IMR-90 (cell line): ENCODE results near the gene SGMS1. TPM values are rescaled to one million over a fixed set of nuclear protein-coding genes. Genes with fewer than 3 reads are reported as not detected.

Experiments used
- ATAC-seq: fragments of 200-7000 bp; cut with Tn5 transposase; 2 replicates; pipeline ENCODE4 v1.9.1; 2020; ENCODE audit warnings: low read depth, mild to moderate bottlenecking, moderate library complexity
- BruUV-seq: library from RNA; stranded (reverse); fragments of 400-500 nt; replicated peaks from 2 replicates; lab custom pipeline; 2021; lab: Mats Ljungman, UMichigan
- CTCF ChIA-PET: fragments of 300-600 bp; formaldehyde crosslinking; extraction: SDS; loops from one replicate; lab custom pipeline; 2021; ENCODE audit warnings: antibody characterized with exemption; lab: Yijun Ruan, JAX
- POLR2A ChIA-PET: fragments of 300-600 bp; sonication (Branson Sonifier 250); formaldehyde crosslinking; loops from one replicate; lab custom pipeline; 2022; ENCODE audit warnings: antibody characterized with exemption; ENCODE audit not compliant: unreplicated experiment; lab: Charles Lee
- DNase-seq: peaks from one replicate; pipeline ENCODE4 v3.0.0; 2013
- H2AFZ ChIP-seq: replicated peaks from 2 replicates; pipeline ENCODE3; 2013; ENCODE audit warnings: low read length, mild to moderate bottlenecking; ENCODE audit not compliant: poor library complexity
- H2AK5ac ChIP-seq: 2 replicates; pipeline ENCODE4 v1.6.1; 2013; ENCODE audit warnings: low read depth, low read length, inconsistent platforms
- H2AK9ac ChIP-seq: replicated peaks from 2 replicates; pipeline ENCODE3; 2013; ENCODE audit warnings: mild to moderate bottlenecking, low read depth, low read length, moderate library complexity; ENCODE audit not compliant: poor library complexity
- H2BK120ac ChIP-seq: 2 replicates; pipeline ENCODE4 v1.6.1; 2013; ENCODE audit warnings: low read depth, low read length, inconsistent platforms
- H2BK15ac ChIP-seq: 3 replicates; pipeline ENCODE4 v1.6.1; 2013; ENCODE audit warnings: low read depth, low read length, inconsistent platforms
- H2BK20ac ChIP-seq: 2 replicates; pipeline ENCODE4 v1.6.1; 2013; ENCODE audit warnings: low read depth, mild to moderate bottlenecking, inconsistent platforms, low read length, moderate library complexity
- H2BK5ac ChIP-seq: 2 replicates; pipeline ENCODE4 v1.6.1; 2013; ENCODE audit warnings: mild to moderate bottlenecking, low read depth, low read length, inconsistent platforms; ENCODE audit not compliant: poor library complexity, severe bottlenecking
- H3K14ac ChIP-seq: replicated peaks from 2 replicates; pipeline ENCODE4 v1.6.1; 2013; ENCODE audit warnings: low read depth, low read length, inconsistent platforms
- H3K18ac ChIP-seq: 2 replicates; pipeline ENCODE4 v1.6.1; 2013; ENCODE audit warnings: low read depth, low read length, control low read depth
- H3K23ac ChIP-seq: 2 replicates; pipeline ENCODE4 v1.6.1; 2013; ENCODE audit warnings: low read depth, low read length, inconsistent platforms
- H3K27ac ChIP-seq: 2 replicates; pipeline ENCODE4 v1.5.1; 2013; ENCODE audit warnings: mild to moderate bottlenecking, control low read depth, low read length; ENCODE audit not compliant: insufficient read depth
- H3K27me3 ChIP-seq: 2 replicates; pipeline ENCODE4 v1.6.1; 2013; ENCODE audit warnings: low read length; ENCODE audit not compliant: control insufficient read depth, insufficient read depth
- H3K36me3 ChIP-seq: 2 replicates; pipeline ENCODE4 v1.6.1; 2013; ENCODE audit warnings: low read length, mixed read lengths; ENCODE audit not compliant: control insufficient read depth, insufficient read depth
- H3K4ac ChIP-seq: 2 replicates; pipeline ENCODE4 v1.6.1; 2013; ENCODE audit warnings: low read depth, low read length, inconsistent platforms
- H3K4me1 ChIP-seq: 2 replicates; pipeline ENCODE4 v1.6.1; 2013; ENCODE audit warnings: low read length, mixed read lengths; ENCODE audit not compliant: control insufficient read depth, insufficient read depth
- H3K4me2 ChIP-seq: 2 replicates; pipeline ENCODE4 v1.6.1; 2013; ENCODE audit warnings: low read depth, mild to moderate bottlenecking, control low read depth, low read length, moderate library complexity
- H3K4me3 ChIP-seq: 2 replicates; pipeline ENCODE4 v1.5.1; 2013; ENCODE audit warnings: low read depth, mild to moderate bottlenecking, control low read depth, low read length, moderate library complexity; ENCODE audit not compliant: insufficient read depth
- H3K56ac ChIP-seq: 2 replicates; pipeline ENCODE4 v1.6.1; 2013; ENCODE audit warnings: low read length, inconsistent platforms; ENCODE audit not compliant: insufficient read depth; ENCODE audit errors: extremely low read depth
- H3K79me1 ChIP-seq, 2 experiments: 2 replicates each; pipeline ENCODE4 v1.6.1; 2013; ENCODE audit warnings: low read length in 2 of 2, inconsistent platforms in 1 of 2, low read depth in 1 of 2
- H3K9ac ChIP-seq: 2 replicates; pipeline ENCODE4 v1.6.1; 2013; ENCODE audit warnings: low read depth, low read length, control low read depth
- H3K9me1 ChIP-seq: 2 replicates; pipeline ENCODE4 v1.6.1; 2013; ENCODE audit warnings: low read length, inconsistent platforms; ENCODE audit not compliant: insufficient read depth
- H3K9me3 ChIP-seq: 2 replicates; pipeline ENCODE4 v1.6.1; 2013; ENCODE audit warnings: low read length; ENCODE audit not compliant: control insufficient read depth, insufficient read depth
- H4K20me1 ChIP-seq: 2 replicates; pipeline ENCODE4 v1.6.1; 2013; ENCODE audit warnings: low read length, inconsistent platforms; ENCODE audit not compliant: insufficient read depth
- H4K5ac ChIP-seq: 2 replicates; pipeline ENCODE4 v1.6.1; 2013; ENCODE audit warnings: mild to moderate bottlenecking, low read depth, low read length, control low read depth
- H4K8ac ChIP-seq, 2 experiments: 2 replicates each; pipeline ENCODE4 v1.6.1; 2013; ENCODE audit warnings: low read depth in 2 of 2, low read length in 2 of 2, control low read depth in 1 of 2, inconsistent platforms in 1 of 2
- H4K91ac ChIP-seq: 2 replicates; pipeline ENCODE4 v1.6.1; 2013; ENCODE audit warnings: low read depth, low read length, inconsistent platforms; ENCODE audit not compliant: insufficient read depth
- BHLHE40 ChIP-seq: fragments of 150-350 bp; IDR thresholded peaks from 2 replicates; pipeline ENCODE4 v1.6.1; 2016; ENCODE audit warnings: mild to moderate bottlenecking, low read depth, low read length
- CTCF ChIP-seq: conservative IDR thresholded peaks from 2 replicates; pipeline ENCODE4 v1.5.1; 2012; ENCODE audit warnings: mild to moderate bottlenecking, low read depth, low read length, improper control_type of control experiment
- FOS ChIP-seq: fragments of 150-350 bp; IDR thresholded peaks from 2 replicates; pipeline ENCODE4 v1.6.1; 2016; ENCODE audit warnings: low read depth, low read length
- MXI1 ChIP-seq: IDR thresholded peaks from 2 replicates; pipeline ENCODE4 v1.6.1; 2012; ENCODE audit warnings: low read depth, mild to moderate bottlenecking, low read length, moderate library complexity, borderline replicate concordance
- NFE2L2 ChIP-seq: fragments of 150-350 bp; IDR thresholded peaks from 2 replicates; pipeline ENCODE4 v1.6.1; 2016; ENCODE audit warnings: low read depth, mild to moderate bottlenecking, low read length
- POLR2A ChIP-seq: IDR thresholded peaks from 2 replicates; pipeline ENCODE4 v1.6.1; 2012; ENCODE audit warnings: mild to moderate bottlenecking, low read depth, low read length
- RAD21 ChIP-seq: IDR thresholded peaks from 2 replicates; pipeline ENCODE4 v1.6.1; 2012; ENCODE audit warnings: low read length, improper control_type of control experiment
- RCOR1 ChIP-seq: IDR thresholded peaks from 2 replicates; pipeline ENCODE4 v1.6.1; 2012; ENCODE audit warnings: mild to moderate bottlenecking, low read length, improper control_type of control experiment; ENCODE audit not compliant: insufficient replicate concordance
- RFX5 ChIP-seq: IDR thresholded peaks from 2 replicates; pipeline ENCODE4 v1.8.0; 2012; ENCODE audit warnings: low read depth, mild to moderate bottlenecking, low read length, moderate library complexity
- SMC3 ChIP-seq: fragments of 150-350 bp; IDR thresholded peaks from 2 replicates; pipeline ENCODE4 v1.6.1; 2016; ENCODE audit warnings: low read depth, mild to moderate bottlenecking, antibody characterized with exemption, low read length, moderate library complexity
- USF2 ChIP-seq: fragments of 150-350 bp; IDR thresholded peaks from 2 replicates; pipeline ENCODE4 v1.6.1; 2017; ENCODE audit warnings: mild to moderate bottlenecking, antibody characterized with exemption, low read length, low read depth
- WGBS, 2 experiments: methylation state at CpG; one replicate each; pipeline versions ENCODE4 v1.1.5 to v1.1.7; 2013; ENCODE audit warnings: missing lambda C conversion rate in 2 of 2; ENCODE audit not compliant: insufficient read length in 1 of 2; ENCODE audit errors: extremely low coverage in 2 of 2; 5-methylcytosine and 5-hydroxymethylcytosine counted together
- dilution Hi-C: fragments of 300-500 bp; cut with HindIII; formaldehyde crosslinking; loops from one replicate; pipeline ENCODE4 v1.14.3; 2018; ENCODE audit warnings: low sequenced_read_pairs; ENCODE audit not compliant: unreplicated experiment
- in situ Hi-C: fragments of 300-500 bp; cut with MboI; formaldehyde crosslinking; loops from 3 replicates; pipeline ENCODE4 v1.14.3; 2019; ENCODE audit warnings: low sequenced_read_pairs, inconsistent platforms, mixed read lengths
- intact Hi-C: fragments of 100-400 bp; cut with micrococcal nuclease; formaldehyde crosslinking; loops from 2 replicates; pipeline ENCODE4 v1.10.0; 2022
- polyA plus RNA-seq, 3 experiments: library from polyadenylated mRNA; depleted of rRNA; stranded (reverse); fragments of >200 nt; gene quantifications; 2 replicates each; pipeline ENCODE4 v1.2.3, GENCODE V29; 2012; ENCODE audit warnings: low replicate concordance in 1 of 3
- total RNA-seq: library from RNA; depleted of rRNA; stranded (reverse); fragments of >200 nt; gene quantifications from 2 replicates; pipeline ENCODE4 v1.2.3, GENCODE V29; 2012

The SGMS1 gene
- total and polyA plus RNA-seq, 2 of the 4 experiments (the other 2 are of a cell fraction), result 9.8 to 30.8 TPM

GRCh38 chr10:50381642-50382041, 242.1 kb downstream of the SGMS1 start:
- dilution Hi-C loops (no loop called here), intact Hi-C loops (no loop called here), in situ Hi-C loops (no loop called here)
- no peaks in the 10 kb centered on the region for H4K20me1 ChIP-seq
- no peaks in the 10 kb centered on the region for H3K9me3 ChIP-seq
- no peaks in the 10 kb centered on the region for H3K36me3 ChIP-seq
- H4K91ac ChIP-seq, result no peak overlapping the region
- no peak overlapping the region for H2BK120ac ChIP-seq
- H3K9ac ChIP-seq, result no peak overlapping the region
- H2AFZ ChIP-seq, result no peak overlapping the region
- H3K56ac ChIP-seq, result no peak overlapping the region
- H2BK15ac ChIP-seq, result no peak overlapping the region
- no peak overlapping the region for H4K8ac ChIP-seq
- peaks cover 15 to 29% of the 10 kb centered on the region in 2 experiments for H3K79me1 ChIP-seq
- DNase-seq, result no peak
- no peak overlapping the region for H3K14ac ChIP-seq
- H3K4ac ChIP-seq, result no peak overlapping the region
- POLR2A ChIA-PET, result no interaction called here
- H3K27me3 ChIP-seq, result no peaks in the 10 kb centered on the region
- H2AK9ac ChIP-seq, result no peak overlapping the region
- H3K4me3 ChIP-seq, result no peak overlapping the region
- CTCF ChIA-PET, result interaction anchor here (0.6 to 1.6 kb wide), 2 partner anchors 14 to 278 kb away, joined by 5 to 6 read pairs; no protein-coding TSS in a partner anchor
- no peak for ATAC-seq
- H3K4me1 ChIP-seq, result peaks cover 9% of the 10 kb centered on the region
- no peak overlapping the region for H3K4me2 ChIP-seq
- no peak overlapping the region for H2BK20ac ChIP-seq
- H3K23ac ChIP-seq, result no peak overlapping the region
- H3K18ac ChIP-seq, result no peak overlapping the region
- no peak overlapping the region for H4K5ac ChIP-seq
- TF ChIP-seq RAD21 (no peak), CTCF (no peak), FOS (no peak), SMC3 (no peak), RFX5 (no peak), MXI1 (no peak), USF2 (no peak), BHLHE40 (no peak), POLR2A (no peak), NFE2L2 (no peak), RCOR1 (no peak)
- no TSS peak for BruUV-seq
- H2BK5ac ChIP-seq, result no peak overlapping the region
- H3K27ac ChIP-seq, result no peak overlapping the region
- no peak overlapping the region for H2AK5ac ChIP-seq
- WGBS, 2 experiments, result no CpG with 5 or more reads among the region's 3 CpGs
- H3K9me1 ChIP-seq, result no peaks in the 10 kb centered on the region; the same call in 1 of the 2 replicates
